T1000 (cell line): ENCODE results near the gene APOB.

Source experiments
- DNase-seq: peaks from one replicate; lab custom pipeline; 2025; ENCODE audit warnings: mixed read lengths; lab: John Stamatoyannopoulos, UW

The APOB gene

DNA sequence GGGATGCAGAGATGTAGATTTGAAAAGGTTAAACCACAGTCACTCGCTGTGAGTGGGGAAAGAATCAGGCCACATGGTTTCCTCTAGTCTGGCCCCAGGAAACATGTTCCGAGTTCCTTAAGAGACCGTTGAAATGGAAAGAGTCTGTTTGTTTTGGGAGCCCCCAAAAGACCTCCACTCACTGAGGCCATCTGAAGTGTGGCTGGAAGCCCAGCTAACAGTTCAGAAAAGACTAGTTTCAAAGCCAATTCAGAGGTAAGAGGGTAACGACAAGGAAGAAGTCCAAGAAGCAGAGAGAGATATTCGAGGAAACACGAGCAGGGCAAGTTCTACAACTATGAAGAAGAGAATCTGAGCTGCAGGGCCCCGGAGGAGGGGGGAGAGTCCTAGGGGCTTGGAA, 61.0 kb downstream of the APOB start:
- no peak for DNase-seq

DNA sequence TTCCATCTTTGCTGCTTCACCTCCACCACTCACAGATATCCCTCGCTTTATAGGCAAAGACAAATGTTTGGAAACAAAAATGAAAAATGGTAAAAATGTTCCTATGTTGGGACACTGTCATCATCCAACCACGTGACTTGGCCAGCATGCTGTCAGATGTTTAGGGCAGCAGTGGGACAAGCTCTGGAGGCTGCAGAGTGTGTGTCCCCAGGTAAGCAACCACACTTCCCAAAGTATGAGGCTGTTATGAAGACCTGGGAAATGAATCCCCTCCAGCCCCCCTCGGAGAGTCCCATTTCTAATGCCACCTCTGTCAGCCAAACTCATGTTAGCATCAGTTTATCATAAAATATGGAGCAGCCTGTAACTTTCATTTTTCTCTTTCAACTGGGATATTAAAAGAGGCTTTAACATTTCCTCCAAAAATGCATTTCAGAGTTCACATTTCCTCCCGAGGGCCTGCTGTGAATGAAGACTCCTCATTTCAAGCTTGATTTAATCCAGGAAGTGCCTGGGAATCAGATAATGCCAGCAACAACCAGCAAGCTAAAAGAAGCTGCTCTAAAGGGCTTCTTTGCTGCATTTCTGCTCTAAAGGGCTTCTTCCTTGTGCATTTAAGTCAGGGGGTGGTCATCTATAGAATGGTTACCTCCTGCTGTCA, 66.2 kb downstream of the APOB start:
- DNase-seq: no peak

DNA sequence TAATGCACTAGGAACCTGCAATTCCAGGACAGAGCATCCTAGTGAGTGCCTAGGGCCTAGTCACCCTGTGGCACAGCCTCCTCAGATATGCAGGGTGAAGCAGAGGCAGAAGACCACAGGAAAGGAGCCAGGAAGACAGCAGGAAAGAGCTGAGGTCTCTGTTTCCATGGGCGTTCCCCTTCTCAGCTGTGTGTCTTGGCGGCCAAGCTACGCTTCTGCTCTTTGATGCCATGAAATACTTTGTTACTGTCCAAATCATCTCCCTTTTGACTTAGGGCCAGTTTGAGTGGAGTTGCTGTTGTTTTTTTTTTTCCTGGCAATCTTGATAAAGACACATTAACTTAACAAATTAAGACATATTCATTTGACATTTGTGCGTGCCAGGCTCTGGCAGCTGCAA, 67.3 kb downstream of the APOB start:
- DNase-seq: no peak

- no peak for DNase-seq
Observed at GRCh38 chr2:20972792-20973565, 70.9 kb downstream of the APOB start.

DNA sequence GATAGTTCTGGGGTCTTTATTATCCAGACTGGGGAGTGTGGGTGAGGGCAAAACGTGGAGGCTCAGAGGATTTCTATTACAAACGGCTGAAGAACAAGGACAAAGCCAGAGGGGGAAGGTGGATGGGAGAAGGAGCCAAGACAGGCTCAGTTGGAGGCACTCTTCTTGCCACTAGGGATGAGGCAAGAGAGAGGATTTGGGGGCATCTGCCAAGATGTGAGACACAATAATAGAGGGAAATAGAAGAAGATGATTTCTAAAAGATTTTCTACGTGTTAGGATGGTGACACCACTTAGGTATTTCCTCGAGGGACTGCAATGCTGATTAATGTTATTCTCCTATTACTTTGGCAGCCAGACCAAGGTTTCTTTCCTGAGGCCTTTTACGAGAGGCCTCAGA, 71.8 kb downstream of the APOB start:
- no peak for DNase-seq

DNA sequence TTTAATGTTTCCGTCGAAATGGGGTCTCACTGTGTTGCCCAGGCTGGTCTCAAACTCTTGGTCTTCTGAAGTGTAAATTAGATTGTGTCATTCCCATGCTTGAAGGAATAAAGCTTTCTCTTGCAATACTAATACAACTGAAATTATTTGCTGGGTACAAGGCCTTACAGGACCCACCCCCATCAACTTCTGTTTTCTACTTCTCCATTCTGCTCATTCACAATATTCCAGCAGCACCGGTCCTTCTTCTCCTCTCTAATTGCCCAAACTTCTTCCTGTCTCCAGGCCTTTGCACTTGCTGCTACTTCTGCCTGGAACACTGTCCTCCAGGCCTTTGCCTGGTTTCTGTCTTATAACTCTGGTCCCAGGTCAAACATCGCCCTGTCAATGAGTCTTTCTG, 73.8 kb downstream of the APOB start:
- no peak for DNase-seq

- no peak for DNase-seq
Observed at GRCh38 chr2:20966061-20966595, 77.7 kb downstream of the APOB start.

GRCh38 chr2:20965221-20965620, 78.7 kb downstream of the APOB start:
- no peak for DNase-seq

DNA sequence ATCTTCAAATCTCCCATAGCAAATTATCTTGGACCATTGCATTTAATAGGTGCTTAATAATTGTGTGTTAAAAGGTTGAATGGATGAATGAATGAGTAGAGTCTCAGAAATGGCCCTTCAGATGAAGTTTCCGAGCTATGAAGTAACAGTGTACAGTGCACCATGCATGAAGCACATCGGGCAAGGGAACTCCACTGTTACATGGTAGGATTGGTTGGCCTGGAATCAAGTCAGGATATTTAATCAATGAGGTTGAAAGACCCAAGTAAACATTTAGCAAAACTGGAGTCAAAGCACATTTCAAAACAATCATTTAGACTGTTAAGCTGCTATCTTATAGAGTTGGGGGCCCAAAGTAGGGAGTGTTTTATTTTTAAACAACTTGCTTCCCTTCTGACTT, 80.0 kb downstream of the APOB start:
- no peak for DNase-seq

GRCh38 chr2:20962939-20963557, 80.8 kb downstream of the APOB start:
- peak; percentile 29 for DNase-seq

- no peak for DNase-seq
Observed at GRCh38 chr2:20961858-20962257, 82.0 kb downstream of the APOB start.

GRCh38 chr2:20960003-20960402, 83.9 kb downstream of the APOB start:
- no peak for DNase-seq

DNA sequence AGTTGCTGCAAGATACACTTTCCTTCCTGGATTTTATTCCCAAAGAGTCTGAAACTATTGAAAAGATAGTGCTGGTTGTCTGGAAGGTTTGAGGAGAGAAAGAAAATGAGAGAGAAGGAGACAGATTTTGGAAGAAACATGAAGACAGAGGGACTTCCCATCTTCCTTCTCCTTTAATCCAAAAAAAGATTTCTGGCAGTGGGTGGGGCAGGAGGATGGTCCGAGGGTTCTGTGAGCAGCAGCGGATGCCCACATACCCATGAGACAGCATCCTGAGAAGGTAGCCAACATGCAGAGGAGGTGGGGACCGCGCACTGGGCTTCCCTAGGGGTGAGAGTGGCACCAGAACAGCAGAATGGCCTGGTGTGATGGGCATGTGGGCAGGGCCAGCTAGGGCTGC, 84.6 kb downstream of the APOB start:
- no peak for DNase-seq

DNA sequence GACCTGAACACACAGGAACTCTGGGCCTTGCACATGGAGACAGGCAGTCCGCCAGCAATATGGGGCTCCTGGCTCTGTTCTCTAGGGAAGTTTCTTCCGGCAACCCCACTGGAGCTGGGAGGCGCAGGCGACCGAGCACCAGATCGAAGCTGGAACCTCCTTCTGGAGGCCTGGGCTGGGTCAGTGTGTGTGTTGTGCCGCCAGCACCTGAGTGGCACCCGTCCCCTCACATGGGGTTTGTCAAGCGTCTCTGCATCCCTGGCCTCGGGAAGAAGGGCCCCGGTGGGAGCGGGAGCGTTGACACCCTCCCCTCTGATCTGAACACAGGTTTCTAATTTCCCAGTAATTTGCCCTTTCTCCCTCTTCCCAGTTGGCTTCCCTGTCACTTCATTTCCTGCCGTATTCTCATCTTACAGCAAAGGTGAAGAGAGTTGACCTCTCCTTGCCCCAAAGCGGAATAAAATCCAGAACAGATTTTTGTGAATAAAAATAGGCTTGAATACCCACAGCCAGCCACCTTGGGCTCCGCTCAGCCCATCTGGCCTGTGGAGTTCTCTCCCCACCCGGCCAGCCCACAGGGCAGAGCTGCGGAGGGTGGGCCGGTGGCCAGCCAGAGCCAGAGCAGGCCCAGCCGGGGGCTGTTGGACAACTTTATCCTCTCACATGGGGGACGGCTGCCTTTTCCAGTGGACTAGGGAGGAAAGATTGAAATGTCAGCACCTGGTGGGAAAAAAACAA, 85.9 kb downstream of the APOB start:
- DNase-seq: no peak

- DNase-seq: no peak
Observed at GRCh38 chr2:20955277-20956026, 88.4 kb downstream of the APOB start.

GRCh38 chr2:20953146-20953824, 90.6 kb downstream of the APOB start:
- no peak for DNase-seq
